Activated B cell treated with CpG ODN at 0.5 μM for 24 hours (primary cell): ENCODE measurements around the gene MEIS2. TPM values are rescaled to one million over a fixed set of nuclear protein-coding genes. Genes with fewer than 3 reads are reported as not detected.

ENCODE experiments used
- ATAC-seq: fragments of 200-7000 bp; cut with Tn5 transposase; one replicate; pipeline ENCODE4 v1.10.0; 2021; ENCODE audit warnings: low read depth, mild to moderate bottlenecking, moderate library complexity
- CTCF ChIA-PET: fragments of 350-600 bp; sonication (Branson Sonifier 250); formaldehyde crosslinking; loops from one replicate; lab custom pipeline; 2021; ENCODE audit warnings: antibody characterized with exemption; lab: Charles Lee
- POLR2A ChIA-PET: fragments of 350-600 bp; sonication (Branson Sonifier 250); formaldehyde crosslinking; loops from one replicate; lab custom pipeline; 2021; ENCODE audit warnings: antibody characterized with exemption; lab: Charles Lee
- DNase-seq: peaks from one replicate; pipeline ENCODE4 v3.0.0; 2022
- H3K27ac Mint-ChIP-seq: one replicate; pipeline ENCODE4 v1.8.0; 2020; ENCODE audit warnings: mixed read lengths
- H3K27me3 Mint-ChIP-seq: one replicate; pipeline ENCODE4 v1.8.0; 2021; ENCODE audit warnings: mixed read lengths
- H3K36me3 Mint-ChIP-seq: one replicate; pipeline ENCODE4 v1.8.0; 2021; ENCODE audit warnings: low read depth, mixed read lengths
- H3K4me1 Mint-ChIP-seq: one replicate; pipeline ENCODE4 v1.8.0; 2021; ENCODE audit warnings: mixed read lengths
- H3K4me3 Mint-ChIP-seq: one replicate; pipeline ENCODE4 v1.8.0; 2020; ENCODE audit warnings: mild to moderate bottlenecking, mixed read lengths
- H3K9me3 Mint-ChIP-seq: one replicate; pipeline ENCODE4 v1.8.0; 2020; ENCODE audit warnings: mixed read lengths
- CTCF ChIP-seq: fragments of 200-600 bp; IDR thresholded peaks from one replicate; pipeline ENCODE4 v1.8.0; 2022; ENCODE audit warnings: antibody characterized with exemption, mild to moderate bottlenecking
- intact Hi-C: fragments of 100-400 bp; cut with micrococcal nuclease; formaldehyde crosslinking; loops from one replicate; pipeline ENCODE4 v1.15.1; 2024
- total RNA-seq: library from RNA; stranded (reverse); gene quantifications from 2 replicates; pipeline ENCODE4 v1.2.3, GENCODE V29; 2022

Gene MEIS2
- total RNA-seq, 1 donor from 2014 or later = 0.24 TPM

- Mint-ChIP-seq H3K27me3 (peaks cover 1% of the 10 kb centered on the region), H3K4me3 (no peak overlapping the region), H3K4me1 (no peaks in the 10 kb centered on the region), H3K36me3 (no peaks in the 10 kb centered on the region), H3K27ac (no peak overlapping the region), H3K9me3 (peaks cover 3% of the 10 kb centered on the region)
- ATAC-seq (no peak), DNase-seq (no peak)
- intact Hi-C loops = no loop called here
- POLR2A ChIA-PET = no interaction called here
- TF ChIP-seq CTCF = no peak
- CTCF ChIA-PET = no interaction called here
Observed at GRCh38 chr15:36970522-36970921, 129.8 kb downstream of the MEIS2 start.

- H3K4me1 Mint-ChIP-seq = no peaks in the 10 kb centered on the region
- ChIA-PET CTCF (no interaction called here), POLR2A (no interaction called here)
- ATAC-seq (no peak), DNase-seq (no peak)
- peaks cover 3% of the 10 kb centered on the region for H3K9me3 Mint-ChIP-seq
- no peak overlapping the region for H3K27ac Mint-ChIP-seq
- no peaks in the 10 kb centered on the region for H3K27me3 Mint-ChIP-seq
- H3K36me3 Mint-ChIP-seq = no peaks in the 10 kb centered on the region
- no peak overlapping the region for H3K4me3 Mint-ChIP-seq
- intact Hi-C loops = no loop called here
- TF ChIP-seq CTCF = no peak
Observed at GRCh38 chr15:36967929-36968328, 132.4 kb downstream of the MEIS2 start.

GRCh38 chr15:36966708-36967107, 133.6 kb downstream of the MEIS2 start:
- no peak for TF ChIP-seq CTCF
- no peak for DNase-seq
- Mint-ChIP-seq H3K36me3 (no peaks in the 10 kb centered on the region), H3K4me3 (no peak overlapping the region), H3K9me3 (peaks cover 3% of the 10 kb centered on the region), H3K27ac (no peak overlapping the region), H3K27me3 (no peaks in the 10 kb centered on the region), H3K4me1 (no peaks in the 10 kb centered on the region)
- CTCF ChIA-PET = no interaction called here
- POLR2A ChIA-PET = no interaction called here
- ATAC-seq = no peak
- intact Hi-C loops = no loop called here

GRCh38 chr15:36965570-36966342, 134.6 kb downstream of the MEIS2 start:
- no peak overlapping the region for H3K27ac Mint-ChIP-seq
- ATAC-seq (no peak), DNase-seq (no peak)
- peaks cover 3% of the 10 kb centered on the region for H3K9me3 Mint-ChIP-seq
- no peaks in the 10 kb centered on the region for H3K36me3 Mint-ChIP-seq
- no peak for TF ChIP-seq CTCF
- no peaks in the 10 kb centered on the region for H3K4me1 Mint-ChIP-seq
- intact Hi-C loops = no loop called here
- no peaks in the 10 kb centered on the region for H3K27me3 Mint-ChIP-seq
- ChIA-PET POLR2A (no interaction called here), CTCF (no interaction called here)
- no peak overlapping the region for H3K4me3 Mint-ChIP-seq

GRCh38 chr15:36964626-36965025, 135.7 kb downstream of the MEIS2 start:
- DNase-seq (no peak), ATAC-seq (no peak)
- ChIA-PET CTCF (no interaction called here), POLR2A (no interaction called here)
- H3K27me3 Mint-ChIP-seq = no peaks in the 10 kb centered on the region
- H3K4me3 Mint-ChIP-seq = no peak overlapping the region
- TF ChIP-seq CTCF = no peak
- intact Hi-C loops = no loop called here
- no peaks in the 10 kb centered on the region for H3K36me3 Mint-ChIP-seq
- no peaks in the 10 kb centered on the region for H3K4me1 Mint-ChIP-seq
- H3K9me3 Mint-ChIP-seq = no peaks in the 10 kb centered on the region
- no peak overlapping the region for H3K27ac Mint-ChIP-seq
